PFSK-1 (cell line): ENCODE data around the gene APBA2.

Experiments used
- FOXP2 ChIP-seq: optimal IDR thresholded peaks from 2 replicates; pipeline ENCODE3; 2011; ENCODE audit warnings: borderline replicate concordance, control low read depth, inconsistent platforms; ENCODE audit not compliant: insufficient read depth; ENCODE audit errors: extremely low read length, extremely low read depth
- POLR2AphosphoS5 ChIP-seq: IDR thresholded peaks from 2 replicates; pipeline ENCODE4 v1.6.1; 2012; ENCODE audit warnings: low read depth, mild to moderate bottlenecking, control low read depth, low read length, moderate library complexity
- REST ChIP-seq, 2 experiments: IDR thresholded peaks; 2 replicates each; pipeline versions ENCODE4 v1.6.1 to v1.8.0; 2011 to 2012; ENCODE audit warnings: low read depth in 2 of 2, low read length in 2 of 2, control low read depth in 1 of 2, inconsistent platforms in 1 of 2, mild to moderate bottlenecking in 1 of 2, moderate library complexity in 1 of 2; ENCODE audit not compliant: insufficient read depth in 1 of 2
- SIN3A ChIP-seq: IDR thresholded peaks from 2 replicates; pipeline ENCODE4 v1.6.1; 2012; ENCODE audit warnings: mild to moderate bottlenecking, low read length, moderate library complexity, borderline replicate concordance; ENCODE audit not compliant: insufficient read depth
- TAF1 ChIP-seq: IDR thresholded peaks from 2 replicates; pipeline ENCODE4 v1.6.1; 2012; ENCODE audit warnings: low read length, control low read depth, borderline replicate concordance; ENCODE audit not compliant: insufficient read depth

DNA sequence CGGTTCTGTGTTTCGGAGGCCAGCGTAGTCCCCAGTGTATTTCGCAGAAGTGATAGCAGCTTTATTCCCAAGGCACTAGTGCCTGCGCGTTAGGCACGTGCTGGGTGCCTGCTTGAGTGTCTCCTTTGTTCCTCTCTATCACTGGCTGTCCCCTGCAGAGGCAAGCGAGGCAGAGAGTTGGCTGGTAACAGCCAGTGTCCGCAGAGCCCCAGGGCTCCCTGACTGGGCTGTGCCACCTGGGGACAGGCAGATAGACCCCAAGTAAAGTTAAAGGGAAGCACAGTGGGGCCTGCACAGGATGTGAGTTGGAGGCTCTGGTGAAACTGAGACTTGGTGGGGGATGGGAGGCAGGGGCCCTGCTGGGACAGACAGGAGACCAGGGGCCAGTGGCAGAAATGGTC is 50.7 kb downstream of the APBA2 start:
- TF ChIP-seq FOXP2: no peak
- no peak for TF ChIP-seq POLR2AphosphoS5
- no peak for TF ChIP-seq TAF1
- no peak for TF ChIP-seq REST (IDR thresholded peaks at IDR 0.05; ENCODE audit: insufficient read depth in 1 of 2, low read depth in 2 of 2, low read length in 2 of 2)
- no peak for TF ChIP-seq SIN3A
